Naive thymus-derived CD4-positive, alpha-beta T cell (primary cell): ENCODE measurements around the gene COL19A1. TPM values are rescaled to one million over a fixed set of nuclear protein-coding genes. Genes with fewer than 3 reads are reported as not detected.
"Not testable (repeated sequence)": the region's sequence is repeated elsewhere in the genome, so short reads cannot be mapped to it uniquely, and the experiment has no call there.

Experiments used
- ATAC-seq: fragments of 150-1000 bp; cut with Tn5 transposase; 2 replicates; pipeline ENCODE4 v1.10.0; 2021; ENCODE audit warnings: mild to moderate bottlenecking, moderate library complexity
- CTCF ChIA-PET: fragments of 350-600 bp; sonication (Branson Sonifier 250); formaldehyde crosslinking; loops from one replicate; lab custom pipeline; 2021; ENCODE audit warnings: antibody characterized with exemption; lab: Charles Lee
- POLR2A ChIA-PET: fragments of 350-600 bp; sonication (Branson Sonifier 250); formaldehyde crosslinking; loops from one replicate; lab custom pipeline; 2021; ENCODE audit warnings: antibody characterized with exemption, inconsistent platforms; lab: Charles Lee
- DNase-seq, 9 donors: peaks; one replicate each; pipeline versions ENCODE4 v3.0.0 to v3.0.0-alpha.2; 2020 to 2022; ENCODE audit warnings: mixed read lengths in 1 of 9
- H3K27ac ChIP-seq: one replicate; pipeline ENCODE4 v1.7.0; 2013; ENCODE audit warnings: mild to moderate bottlenecking, low read depth, low read length, moderate library complexity
- H3K27me3 ChIP-seq, 2 donors: one replicate each; pipeline ENCODE4 v1.7.0; 2013; ENCODE audit warnings: low read length in 2 of 2, mild to moderate bottlenecking in 2 of 2, moderate library complexity in 2 of 2; ENCODE audit not compliant: control insufficient read depth in 2 of 2, insufficient read depth in 2 of 2
- H3K36me3 ChIP-seq, 3 experiments: 1 replicate in 2 of 3; 2 replicates in 1 of 3; pipeline ENCODE4 v1.7.0; 2013; ENCODE audit warnings: low read length in 3 of 3, mild to moderate bottlenecking in 3 of 3, moderate library complexity in 1 of 3; ENCODE audit not compliant: insufficient read depth in 3 of 3, control insufficient read depth in 2 of 3
- H3K4me1 ChIP-seq, 2 donors: one replicate each; pipeline ENCODE4 v1.7.0; 2013; ENCODE audit warnings: low read length in 2 of 2, mild to moderate bottlenecking in 2 of 2, moderate library complexity in 1 of 2; ENCODE audit not compliant: control insufficient read depth in 2 of 2, insufficient read depth in 2 of 2
- H3K4me3 ChIP-seq: 2 replicates; pipeline ENCODE4 v1.7.0; 2013; ENCODE audit warnings: mild to moderate bottlenecking, low read length
- H3K9me3 ChIP-seq, 3 experiments: 1 replicate in 2 of 3; 2 replicates in 1 of 3; pipeline ENCODE4 v1.7.0; 2013; ENCODE audit warnings: low read length in 3 of 3; ENCODE audit not compliant: control insufficient read depth in 2 of 3
- H3K27ac Mint-ChIP-seq, 9 donors: one replicate each; pipeline ENCODE4 v1.8.0; 2020 to 2022; ENCODE audit warnings: mixed read lengths in 9 of 9, mild to moderate bottlenecking in 8 of 9, moderate library complexity in 5 of 9, inconsistent platforms in 2 of 9
- H3K27me3 Mint-ChIP-seq, 5 donors: one replicate each; pipeline ENCODE4 v1.8.0; 2021 to 2022; ENCODE audit warnings: mixed read lengths in 5 of 5, mild to moderate bottlenecking in 1 of 5
- H3K36me3 Mint-ChIP-seq, 5 donors: one replicate each; pipeline ENCODE4 v1.8.0; 2020 to 2022; ENCODE audit warnings: mixed read lengths in 5 of 5, mild to moderate bottlenecking in 3 of 5, inconsistent platforms in 1 of 5
- H3K4me1 Mint-ChIP-seq, 7 donors: one replicate each; pipeline ENCODE4 v1.8.0; 2020 to 2022; ENCODE audit warnings: mixed read lengths in 7 of 7, mild to moderate bottlenecking in 3 of 7, inconsistent platforms in 1 of 7
- H3K4me3 Mint-ChIP-seq, 10 donors: one replicate each; pipeline ENCODE4 v1.8.0; 2020 to 2022; ENCODE audit warnings: mild to moderate bottlenecking in 10 of 10, mixed read lengths in 10 of 10, moderate library complexity in 6 of 10, inconsistent platforms in 2 of 10
- H3K9me3 Mint-ChIP-seq, 11 donors: one replicate each; pipeline ENCODE4 v1.8.0; 2020 to 2022; ENCODE audit warnings: mixed read lengths in 11 of 11, mild to moderate bottlenecking in 4 of 11, inconsistent platforms in 1 of 11, moderate library complexity in 1 of 11
- intact Hi-C, 2 donors: fragments of 100-400 bp; cut with micrococcal nuclease; formaldehyde crosslinking; loops; one replicate each; pipeline ENCODE4 v1.15.1; 2023
- polyA plus RNA-seq, 2 donors: library from polyadenylated mRNA; unstranded; fragments of 300-500 nt; fragmentation: Illumina TruSeq; gene quantifications; one replicate each; pipeline ENCODE4 v1.2.3, GENCODE V29; 2021
- total RNA-seq, 6 experiments: library from RNA in 5 of 6; stranded (reverse) in 5 of 6; gene quantifications; 1 replicate in 5 of 6; 2 replicates in 1 of 6; pipeline ENCODE4 v1.2.3 and lab custom pipeline; 2021 to 2026

COL19A1 gene
- total and polyA plus RNA-seq, 7 experiments from 2014 or later: 0.02 to 1.3 (median 0.32) TPM; not detected in 2

DNA sequence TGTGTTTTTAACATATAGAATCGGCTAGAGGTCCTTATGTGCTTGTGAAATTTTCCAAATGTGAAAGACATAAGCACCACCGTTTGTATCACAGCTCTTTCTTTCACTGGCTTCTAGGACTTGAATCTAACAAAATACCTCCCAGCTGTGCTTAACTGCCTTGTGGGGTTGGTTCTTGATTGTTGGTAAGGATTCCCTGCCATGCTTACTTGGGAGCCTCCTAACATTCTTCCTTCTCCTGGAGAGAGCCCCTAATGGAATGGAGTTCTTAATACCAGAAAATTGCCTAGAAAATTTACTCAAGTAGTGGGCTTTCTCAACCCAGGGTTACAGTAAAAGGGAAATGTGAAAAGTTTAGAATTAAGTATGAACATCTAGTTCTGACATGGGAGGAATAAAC lies 121.2 kb downstream of the COL19A1 start:
- Histone ChIP-seq H3K27ac (no peak overlapping the region), H3K36me3 (no peaks in the 10 kb centered on the region), H3K9me3 (no peaks in the 10 kb centered on the region), H3K4me3 (no peak overlapping the region), H3K4me1 (no peaks in the 10 kb centered on the region), H3K27me3 (no peaks in the 10 kb centered on the region)
- DNase-seq (no peak), ATAC-seq (no peak)
- Mint-ChIP-seq H3K27me3 (peaks cover 0 to 6% (median 1%) of the 10 kb centered on the region in 5 donors), H3K9me3 (peaks cover 0 to 3% (median 0%) of the 10 kb centered on the region in 11 donors), H3K4me3 (no peak overlapping the region), H3K4me1 (peaks cover 0 to 4% (median 0%) of the 10 kb centered on the region in 7 donors), H3K27ac (no peak overlapping the region), H3K36me3 (no peaks in the 10 kb centered on the region)
- intact Hi-C loops: loop anchor here in 1 of 2 donors (10.0 kb wide), 2 partner anchors 153 to 253 kb away; no protein-coding TSS in a partner anchor
- ChIA-PET CTCF (no interaction called here), POLR2A (no interaction called here)

DNA sequence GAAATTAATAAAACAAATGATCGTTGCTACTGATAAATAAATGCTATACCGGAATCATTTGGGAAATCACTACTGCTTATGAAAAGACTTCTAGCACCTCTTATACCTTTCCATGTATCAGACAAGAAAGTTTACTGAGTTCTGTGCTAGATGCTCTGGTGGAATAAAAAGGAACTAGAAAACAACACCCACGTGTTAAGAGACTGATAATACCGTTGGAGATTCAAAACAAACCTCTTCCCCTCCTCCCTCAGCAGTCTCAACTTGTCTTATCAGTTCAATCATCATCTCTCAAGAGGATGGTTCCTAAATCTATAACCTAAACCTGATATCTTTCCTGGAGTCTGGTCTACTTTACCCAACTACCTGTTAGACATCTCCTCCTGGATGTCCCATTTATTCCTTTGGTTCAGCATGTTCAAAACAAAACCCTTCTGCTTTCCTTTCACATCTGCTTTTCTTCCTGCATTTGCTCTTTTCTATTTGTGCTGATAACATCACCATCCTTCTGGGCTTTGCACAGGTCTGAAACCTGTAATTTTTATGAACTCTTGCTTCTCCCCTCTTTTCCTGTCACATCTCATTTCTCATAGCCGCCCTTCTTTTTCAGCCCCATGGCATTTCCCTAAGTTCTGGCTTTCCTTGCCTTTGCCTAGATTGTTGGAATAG lies 122.2 kb downstream of the COL19A1 start:
- DNase-seq (no peak), ATAC-seq (no peak)
- peaks cover 2 to 14% (median 9%) of the 10 kb centered on the region in 5 donors for H3K27me3 Mint-ChIP-seq
- Histone ChIP-seq H3K4me1 (no peaks in the 10 kb centered on the region), H3K27ac (no peak overlapping the region), H3K9me3 (no peaks in the 10 kb centered on the region), H3K4me3 (no peak overlapping the region), H3K27me3 (no peaks in the 10 kb centered on the region), H3K36me3 (no peaks in the 10 kb centered on the region)
- CTCF ChIA-PET: no interaction called here
- no peaks in the 10 kb centered on the region for H3K36me3 Mint-ChIP-seq
- intact Hi-C loops: loop anchor here in 1 of 2 donors (10.0 kb wide), 2 partner anchors 154 to 254 kb away; no protein-coding TSS in a partner anchor
- no peak overlapping the region for H3K27ac Mint-ChIP-seq
- POLR2A ChIA-PET: no interaction called here
- peaks cover 0 to 4% (median 0%) of the 10 kb centered on the region in 7 donors for H3K4me1 Mint-ChIP-seq
- H3K9me3 Mint-ChIP-seq: peaks cover 0 to 3% (median 0%) of the 10 kb centered on the region in 11 donors
- no peak overlapping the region for H3K4me3 Mint-ChIP-seq

DNA sequence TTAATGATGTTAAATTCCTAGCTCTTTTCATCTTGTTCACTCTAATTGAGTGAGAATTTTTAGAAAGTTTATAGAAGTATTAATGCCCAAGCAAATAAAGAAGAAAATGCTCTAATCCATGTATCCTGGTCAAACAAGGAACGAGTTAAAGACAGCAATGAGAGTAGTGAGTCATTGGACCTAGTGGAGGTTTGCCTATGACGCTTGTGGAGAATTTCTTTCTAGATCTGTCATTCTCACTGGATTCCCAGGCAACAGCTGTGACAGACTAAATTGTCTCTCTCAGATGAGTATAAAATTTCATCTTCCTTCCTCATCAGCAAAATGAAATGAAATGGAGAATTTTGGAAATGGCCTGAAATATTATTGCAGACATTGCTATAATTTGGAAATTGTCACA lies 127.9 kb downstream of the COL19A1 start:
- H3K27ac ChIP-seq: no peak overlapping the region
- Mint-ChIP-seq H3K4me1 (no peaks in the 10 kb centered on the region), H3K9me3 (peaks cover 0 to 3% (median 0%) of the 10 kb centered on the region in 11 donors), H3K27ac (no peak overlapping the region), H3K4me3 (no peak overlapping the region), H3K36me3 (no peaks in the 10 kb centered on the region), H3K27me3 (peaks cover 3 to 29% (median 16%) of the 10 kb centered on the region in 5 donors)
- no peaks in the 10 kb centered on the region for H3K4me1 ChIP-seq
- no peaks in the 10 kb centered on the region for H3K36me3 ChIP-seq
- intact Hi-C loops: no loop called here
- no peak for ATAC-seq
- ChIA-PET POLR2A (no interaction called here), CTCF (no interaction called here)
- no peaks in the 10 kb centered on the region for H3K27me3 ChIP-seq
- no peaks in the 10 kb centered on the region for H3K9me3 ChIP-seq
- no peak overlapping the region for H3K4me3 ChIP-seq
- no peak for DNase-seq

DNA sequence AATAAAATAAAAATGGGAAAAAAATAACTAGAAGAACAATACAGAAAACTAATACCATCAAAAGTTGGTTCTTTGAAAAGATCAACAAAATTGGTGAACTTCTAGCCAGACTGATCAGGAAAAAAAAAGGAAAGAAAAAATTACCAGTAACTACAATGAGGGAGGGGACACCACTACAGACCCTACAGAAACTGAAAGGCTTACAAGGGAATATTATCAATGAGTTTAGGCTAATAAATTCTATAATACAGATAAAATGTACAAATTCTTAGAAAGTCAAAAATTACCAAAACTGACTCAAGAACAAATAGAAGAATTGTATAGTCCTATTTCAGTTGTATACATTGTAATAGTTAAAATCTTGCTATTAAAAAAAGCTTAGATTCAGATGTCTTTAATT lies 141.8 kb downstream of the COL19A1 start:
- Histone ChIP-seq H3K4me1 (no peaks in the 10 kb centered on the region), H3K27me3 (no peaks in the 10 kb centered on the region), H3K27ac (no peak overlapping the region), H3K4me3 (no peak overlapping the region), H3K36me3 (no peaks in the 10 kb centered on the region), H3K9me3 (peaks cover 0 to 5% (median 0%) of the 10 kb centered on the region in 3 experiments)
- H3K27ac Mint-ChIP-seq: no peak overlapping the region
- POLR2A ChIA-PET: interaction anchor here (0.7 kb wide), 1 partner anchor 1006 kb away, joined by 3 read pairs; no protein-coding TSS in a partner anchor
- DNase-seq (no peak), ATAC-seq (no peak)
- H3K27me3 Mint-ChIP-seq: peaks cover 0 to 12% (median 5%) of the 10 kb centered on the region in 5 donors
- no peak overlapping the region for H3K4me3 Mint-ChIP-seq
- CTCF ChIA-PET: no interaction called here
- H3K9me3 Mint-ChIP-seq: peaks cover 3 to 31% (median 11%) of the 10 kb centered on the region in 11 donors
- H3K36me3 Mint-ChIP-seq: no peaks in the 10 kb centered on the region
- H3K4me1 Mint-ChIP-seq: no peaks in the 10 kb centered on the region
- intact Hi-C loops: no loop called here

DNA sequence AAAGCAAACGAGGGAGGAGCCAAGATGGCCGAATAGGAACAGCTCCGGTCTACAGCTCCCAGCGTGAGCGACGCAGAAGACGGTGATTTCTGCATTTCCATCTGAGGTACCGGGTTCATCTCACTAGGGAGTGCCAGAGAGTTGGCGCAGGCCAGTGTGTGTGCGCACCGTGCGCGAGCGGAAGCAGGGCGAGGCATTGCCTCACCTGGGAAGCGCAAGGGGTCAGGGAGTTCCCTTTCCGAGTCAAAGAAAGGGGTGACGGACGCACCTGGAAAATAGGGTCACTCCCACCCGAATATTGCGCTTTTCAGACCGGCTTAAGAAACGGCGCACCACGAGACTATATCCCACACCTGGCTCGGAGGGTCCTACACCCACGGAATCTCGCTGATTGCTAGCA lies 144.0 kb downstream of the COL19A1 start:
- H3K9me3 ChIP-seq, CTCF ChIA-PET, H3K27me3 Mint-ChIP-seq, POLR2A ChIA-PET, intact Hi-C loops, H3K4me3 ChIP-seq, H3K4me1 ChIP-seq, H3K36me3 Mint-ChIP-seq, H3K27ac ChIP-seq, H3K36me3 ChIP-seq, H3K27ac Mint-ChIP-seq, ATAC-seq, H3K4me1 Mint-ChIP-seq, DNase-seq, H3K27me3 ChIP-seq: not testable (repeated sequence)
- Mint-ChIP-seq H3K9me3 (peaks cover 3 to 31% (median 10%) of the 10 kb centered on the region in 11 donors), H3K4me3 (peak overlapping the region in 1 of 10 donors; percentile 1)

DNA sequence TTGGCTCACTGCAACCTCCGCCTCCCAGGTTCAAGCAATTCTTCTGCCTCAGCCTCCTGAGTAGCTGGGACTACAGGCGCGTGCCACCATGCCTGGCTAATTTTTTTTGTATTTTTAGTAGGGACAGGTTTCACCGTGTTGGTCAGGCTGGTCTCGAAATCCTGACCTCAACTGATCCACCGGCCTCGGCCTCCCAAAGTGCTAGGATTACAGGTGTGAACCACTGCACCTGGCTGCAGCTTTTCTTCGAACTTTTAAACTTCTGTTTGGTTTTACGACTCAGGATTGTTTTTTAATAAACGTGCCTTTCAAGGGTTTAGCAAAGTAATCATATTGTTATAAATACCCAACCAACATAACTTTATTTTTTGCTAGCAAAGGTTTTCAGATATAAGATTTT lies 156.8 kb downstream of the COL19A1 start:
- intact Hi-C loops, H3K4me1 ChIP-seq, CTCF ChIA-PET, H3K27ac Mint-ChIP-seq, H3K4me3 ChIP-seq, H3K4me1 Mint-ChIP-seq, H3K36me3 ChIP-seq, H3K9me3 Mint-ChIP-seq, ATAC-seq, H3K27me3 ChIP-seq, H3K27ac ChIP-seq, POLR2A ChIA-PET, DNase-seq, H3K9me3 ChIP-seq, H3K4me3 Mint-ChIP-seq, H3K36me3 Mint-ChIP-seq: not testable (repeated sequence)
- H3K27me3 Mint-ChIP-seq: peaks cover 0 to 14% (median 6%) of the 10 kb centered on the region in 5 donors

DNA sequence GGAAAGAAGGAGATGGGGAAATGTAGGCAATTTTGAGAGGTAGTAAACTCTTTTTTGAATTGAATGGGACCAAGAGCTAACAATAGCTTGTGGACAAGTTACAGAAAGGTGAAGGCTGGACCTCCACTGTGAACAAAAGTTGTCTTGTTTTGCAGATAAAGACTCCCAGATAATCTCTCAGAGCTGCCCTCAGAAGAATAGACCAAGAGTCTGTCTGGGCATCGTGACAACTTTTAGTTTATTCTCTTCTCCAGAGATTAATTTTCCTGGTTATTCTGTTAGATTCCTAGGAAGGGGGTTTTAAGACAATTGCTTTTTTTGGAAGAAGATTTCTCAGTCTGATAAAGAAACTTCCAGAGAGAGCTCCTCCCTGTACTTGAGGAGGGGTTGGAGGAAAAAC lies 161.9 kb downstream of the COL19A1 start:
- H3K27ac Mint-ChIP-seq: no peak overlapping the region
- no peaks in the 10 kb centered on the region for H3K9me3 Mint-ChIP-seq
- ATAC-seq: no peak
- ChIA-PET CTCF (no interaction called here), POLR2A (no interaction called here)
- H3K27me3 Mint-ChIP-seq: peaks cover 0 to 19% (median 15%) of the 10 kb centered on the region in 5 donors
- Histone ChIP-seq H3K9me3 (no peaks in the 10 kb centered on the region), H3K4me1 (no peaks in the 10 kb centered on the region), H3K36me3 (no peaks in the 10 kb centered on the region), H3K4me3 (no peak overlapping the region), H3K27me3 (peaks cover 0 to 4% of the 10 kb centered on the region in 2 donors), H3K27ac (no peak overlapping the region)
- peaks cover 0 to 1% (median 0%) of the 10 kb centered on the region in 7 donors for H3K4me1 Mint-ChIP-seq
- no peaks in the 10 kb centered on the region for H3K36me3 Mint-ChIP-seq
- intact Hi-C loops: no loop called here
- DNase-seq: no peak
- no peak overlapping the region for H3K4me3 Mint-ChIP-seq
